WTC11 (cell line): ENCODE results near the gene ACTL7A. TPM values are rescaled to one million over a fixed set of nuclear protein-coding genes. Genes with fewer than 3 reads are reported as not detected.

Experiments
- ATAC-seq: fragments of 200-7000 bp; cut with Tn5 transposase; 2 replicates; pipeline ENCODE4 v1.10.0; 2021; ENCODE audit warnings: mild to moderate bottlenecking, moderate library complexity
- CTCF ChIA-PET: fragments of 300-600 bp; sonication (Branson Sonifier 250); formaldehyde crosslinking; loops from one replicate; lab custom pipeline; 2021; ENCODE audit warnings: antibody characterized with exemption; lab: Charles Lee
- POLR2A ChIA-PET: fragments of 350-600 bp; sonication (Branson Sonifier 250); formaldehyde crosslinking; loops from one replicate; lab custom pipeline; 2021; ENCODE audit warnings: antibody characterized with exemption; lab: Charles Lee
- DNase-seq: peaks from one replicate; pipeline ENCODE4 v3.0.0; 2021; ENCODE audit warnings: low spot score
- H3K27ac Mint-ChIP-seq: 2 replicates; pipeline ENCODE4 v1.8.0; 2021; ENCODE audit warnings: mixed read lengths
- H3K27me3 Mint-ChIP-seq: 2 replicates; pipeline ENCODE4 v1.8.0; 2021; ENCODE audit warnings: low read depth, mild to moderate bottlenecking, moderate library complexity, mixed read lengths
- H3K36me3 Mint-ChIP-seq: 2 replicates; pipeline ENCODE4 v1.8.0; 2021; ENCODE audit warnings: mixed read lengths
- H3K4me1 Mint-ChIP-seq: 2 replicates; pipeline ENCODE4 v1.8.0; 2022; ENCODE audit warnings: mixed read lengths
- H3K4me3 Mint-ChIP-seq: 2 replicates; pipeline ENCODE4 v1.8.0; 2021; ENCODE audit warnings: mild to moderate bottlenecking, moderate library complexity, mixed read lengths
- H3K9me3 Mint-ChIP-seq: 2 replicates; pipeline ENCODE4 v1.8.0; 2021; ENCODE audit warnings: mixed read lengths
- ATF1 ChIP-seq: sonication (generic); formaldehyde crosslinking; IDR thresholded peaks from 2 replicates; pipeline ENCODE4 v1.8.1; 2023; ENCODE audit warnings: mild to moderate bottlenecking, moderate library complexity, missing genetic modification reagents
- ATF3 ChIP-seq: sonication (generic); formaldehyde crosslinking; conservative IDR thresholded peaks from 2 replicates; pipeline ENCODE4 v1.8.1; 2022; ENCODE audit warnings: mild to moderate bottlenecking, missing genetic modification reagents
- CDX4 ChIP-seq: fragments of 250-450 bp; sonication (Bioruptor Pico); IDR thresholded peaks from 2 replicates; pipeline ENCODE4 v1.9.0; 2021; ENCODE audit warnings: moderate library complexity, mild to moderate bottlenecking, inconsistent platforms, borderline replicate concordance
- CREB1 ChIP-seq: sonication (generic); formaldehyde crosslinking; IDR thresholded peaks from 2 replicates; pipeline ENCODE4 v1.8.0; 2023; ENCODE audit warnings: mild to moderate bottlenecking, missing genetic modification reagents
- ETV6 ChIP-seq: sonication (generic); formaldehyde crosslinking; IDR thresholded peaks from 2 replicates; pipeline ENCODE4 v1.8.1; 2022; ENCODE audit warnings: mild to moderate bottlenecking, missing genetic modification reagents
- FOXJ3 ChIP-seq: sonication (generic); formaldehyde crosslinking; IDR thresholded peaks from 2 replicates; pipeline ENCODE4 v1.9.0; 2021; ENCODE audit warnings: missing genetic modification reagents, mild to moderate bottlenecking, borderline replicate concordance
- JAZF1 ChIP-seq: fragments of 250-450 bp; sonication (Bioruptor Pico); IDR thresholded peaks from 2 replicates; pipeline ENCODE4 v1.9.0; 2021; ENCODE audit warnings: moderate library complexity, mild to moderate bottlenecking, inconsistent platforms
- NFATC4 ChIP-seq: fragments of 250-450 bp; sonication (Bioruptor Pico); IDR thresholded peaks from 2 replicates; pipeline ENCODE4 v1.9.0; 2021; ENCODE audit warnings: mild to moderate bottlenecking
- OVOL2 ChIP-seq: fragments of 250-450 bp; sonication (Bioruptor Pico); IDR thresholded peaks from 2 replicates; pipeline ENCODE4 v1.9.0; 2021; ENCODE audit warnings: mild to moderate bottlenecking, borderline replicate concordance
- PREB ChIP-seq: sonication (generic); formaldehyde crosslinking; IDR thresholded peaks from 2 replicates; pipeline ENCODE4 v1.8.1; 2022; ENCODE audit warnings: mild to moderate bottlenecking, missing genetic modification reagents, moderate library complexity, borderline replicate concordance
- PRRX2 ChIP-seq: fragments of 250-450 bp; sonication (Bioruptor Pico); IDR thresholded peaks from 2 replicates; pipeline ENCODE4 v1.8.0; 2021; ENCODE audit warnings: mild to moderate bottlenecking
- SMAD3 ChIP-seq: sonication (generic); formaldehyde crosslinking; IDR thresholded peaks from 2 replicates; pipeline ENCODE4 v1.8.0; 2022; ENCODE audit warnings: missing genetic modification reagents, mild to moderate bottlenecking, borderline replicate concordance
- ZNF138 ChIP-seq: sonication (generic); formaldehyde crosslinking; conservative IDR thresholded peaks from 2 replicates; pipeline ENCODE4 v1.8.1; 2022; ENCODE audit warnings: mild to moderate bottlenecking, moderate library complexity, missing genetic modification reagents
- ZNF219 ChIP-seq: sonication (generic); formaldehyde crosslinking; IDR thresholded peaks from 2 replicates; pipeline ENCODE4 v1.8.0; 2023; ENCODE audit warnings: missing genetic modification reagents, mild to moderate bottlenecking, borderline replicate concordance
- ZNF317 ChIP-seq: sonication (generic); formaldehyde crosslinking; IDR thresholded peaks from 2 replicates; pipeline ENCODE4 v1.8.1; 2023; ENCODE audit warnings: low read depth, mild to moderate bottlenecking, moderate library complexity, missing genetic modification reagents, borderline replicate concordance
- total RNA-seq: library from RNA; stranded (reverse); gene quantifications from 3 replicates; pipeline ENCODE4 v1.2.3, GENCODE V29; 2021
- TF ChIP-seq, protein P1 (sequence below): sonication (generic); formaldehyde crosslinking; IDR thresholded peaks from 2 replicates; pipeline ENCODE4 v1.8.0; 2023; ENCODE audit warnings: mild to moderate bottlenecking, missing genetic modification reagents
- TF ChIP-seq, protein P2 (sequence below): sonication (generic); formaldehyde crosslinking; IDR thresholded peaks from 2 replicates; pipeline ENCODE4 v1.8.0; 2022; ENCODE audit warnings: mild to moderate bottlenecking, missing genetic modification reagents
- TF ChIP-seq, protein P3 (sequence below): sonication (generic); formaldehyde crosslinking; IDR thresholded peaks from 2 replicates; pipeline ENCODE4 v1.8.1; 2023; ENCODE audit warnings: mild to moderate bottlenecking, missing genetic modification reagents, moderate library complexity
- TF ChIP-seq, protein P4 (sequence below): fragments of 250-450 bp; sonication (Bioruptor Pico); IDR thresholded peaks from 2 replicates; pipeline ENCODE4 v1.8.0; 2021; ENCODE audit warnings: mild to moderate bottlenecking
- TF ChIP-seq, protein P5 (sequence below): sonication (generic); formaldehyde crosslinking; IDR thresholded peaks from 2 replicates; pipeline ENCODE4 v1.8.1; 2023; ENCODE audit warnings: mild to moderate bottlenecking, missing genetic modification reagents
- TF ChIP-seq, protein P6 (sequence below): sonication (generic); formaldehyde crosslinking; IDR thresholded peaks from 2 replicates; pipeline ENCODE4 v1.8.0; 2023; ENCODE audit warnings: missing genetic modification reagents

ACTL7A gene
- total RNA-seq, 1 experiment from 2014 or later, result not detected

DNA sequence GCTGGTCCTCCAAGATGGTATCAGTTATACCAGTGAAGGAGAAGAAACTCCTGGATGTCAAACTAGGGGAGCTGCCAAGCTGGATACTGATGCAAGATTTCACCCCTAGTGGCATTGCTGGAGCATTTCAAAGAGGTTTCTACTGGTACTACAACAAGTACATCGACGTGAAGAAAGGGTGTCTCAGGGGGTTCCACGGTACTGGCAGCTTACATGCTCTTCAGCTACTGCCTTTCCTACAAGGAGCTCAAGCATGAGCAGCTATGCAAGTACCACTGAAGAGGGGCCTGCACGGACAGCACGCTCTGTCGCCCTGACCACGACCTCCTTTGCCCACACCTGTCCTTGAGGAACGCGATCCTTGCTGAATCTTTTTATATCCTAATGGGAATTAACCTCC lies 25.7 kb upstream of the ACTL7A start (continued):
- TF ChIP-seq, protein P1, sequence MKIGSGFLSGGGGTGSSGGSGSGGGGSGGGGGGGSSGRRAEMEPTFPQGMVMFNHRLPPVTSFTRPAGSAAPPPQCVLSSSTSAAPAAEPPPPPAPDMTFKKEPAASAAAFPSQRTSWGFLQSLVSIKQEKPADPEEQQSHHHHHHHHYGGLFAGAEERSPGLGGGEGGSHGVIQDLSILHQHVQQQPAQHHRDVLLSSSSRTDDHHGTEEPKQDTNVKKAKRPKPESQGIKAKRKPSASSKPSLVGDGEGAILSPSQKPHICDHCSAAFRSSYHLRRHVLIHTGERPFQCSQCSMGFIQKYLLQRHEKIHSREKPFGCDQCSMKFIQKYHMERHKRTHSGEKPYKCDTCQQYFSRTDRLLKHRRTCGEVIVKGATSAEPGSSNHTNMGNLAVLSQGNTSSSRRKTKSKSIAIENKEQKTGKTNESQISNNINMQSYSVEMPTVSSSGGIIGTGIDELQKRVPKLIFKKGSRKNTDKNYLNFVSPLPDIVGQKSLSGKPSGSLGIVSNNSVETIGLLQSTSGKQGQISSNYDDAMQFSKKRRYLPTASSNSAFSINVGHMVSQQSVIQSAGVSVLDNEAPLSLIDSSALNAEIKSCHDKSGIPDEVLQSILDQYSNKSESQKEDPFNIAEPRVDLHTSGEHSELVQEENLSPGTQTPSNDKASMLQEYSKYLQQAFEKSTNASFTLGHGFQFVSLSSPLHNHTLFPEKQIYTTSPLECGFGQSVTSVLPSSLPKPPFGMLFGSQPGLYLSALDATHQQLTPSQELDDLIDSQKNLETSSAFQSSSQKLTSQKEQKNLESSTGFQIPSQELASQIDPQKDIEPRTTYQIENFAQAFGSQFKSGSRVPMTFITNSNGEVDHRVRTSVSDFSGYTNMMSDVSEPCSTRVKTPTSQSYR, result no peak
- TF ChIP-seq, protein P2, sequence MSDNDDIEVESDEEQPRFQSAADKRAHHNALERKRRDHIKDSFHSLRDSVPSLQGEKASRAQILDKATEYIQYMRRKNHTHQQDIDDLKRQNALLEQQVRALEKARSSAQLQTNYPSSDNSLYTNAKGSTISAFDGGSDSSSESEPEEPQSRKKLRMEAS (CRISPR knock-in tag), result no peak
- TF ChIP-seq CDX4 (CRISPR knock-in tag) (no peak), JAZF1 (CRISPR knock-in tag) (no peak), ATF3 (CRISPR knock-in tag) (no peak), ZNF317 (CRISPR knock-in tag) (no peak), ZNF138 (CRISPR knock-in tag) (no peak), FOXJ3 (CRISPR knock-in tag) (no peak)
- TF ChIP-seq, protein P3, sequence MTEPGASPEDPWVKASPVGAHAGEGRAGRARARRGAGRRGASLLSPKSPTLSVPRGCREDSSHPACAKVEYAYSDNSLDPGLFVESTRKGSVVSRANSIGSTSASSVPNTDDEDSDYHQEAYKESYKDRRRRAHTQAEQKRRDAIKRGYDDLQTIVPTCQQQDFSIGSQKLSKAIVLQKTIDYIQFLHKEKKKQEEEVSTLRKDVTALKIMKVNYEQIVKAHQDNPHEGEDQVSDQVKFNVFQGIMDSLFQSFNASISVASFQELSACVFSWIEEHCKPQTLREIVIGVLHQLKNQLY, result no peak

DNA sequence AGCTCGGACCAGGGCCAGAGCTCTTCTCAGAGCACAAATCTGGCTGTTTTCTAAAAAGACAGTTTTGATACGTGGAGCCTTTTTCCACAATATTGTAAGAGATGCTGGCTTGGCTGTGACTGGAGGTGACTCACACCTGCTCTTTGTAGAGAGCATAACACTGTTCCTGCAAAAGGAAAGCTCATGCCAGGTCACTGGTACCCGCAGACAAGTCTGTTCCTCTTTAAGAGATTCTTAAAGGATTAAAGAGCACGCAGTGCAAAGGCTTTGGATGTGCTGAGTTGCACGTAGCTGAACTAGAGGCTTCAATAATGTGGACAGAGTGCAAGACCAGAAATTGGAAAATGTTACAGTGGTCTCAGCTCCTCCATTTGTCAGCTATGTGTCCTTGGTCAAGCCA lies 25.3 kb upstream of the ACTL7A start:
- Mint-ChIP-seq H3K4me3 (no peak overlapping the region), H3K4me1 (peaks cover 13% of the 10 kb centered on the region), H3K27me3 (no peaks in the 10 kb centered on the region), H3K9me3 (peaks cover 5% of the 10 kb centered on the region), H3K36me3 (no peaks in the 10 kb centered on the region), H3K27ac (no peak overlapping the region)
- TF ChIP-seq, protein P4, sequence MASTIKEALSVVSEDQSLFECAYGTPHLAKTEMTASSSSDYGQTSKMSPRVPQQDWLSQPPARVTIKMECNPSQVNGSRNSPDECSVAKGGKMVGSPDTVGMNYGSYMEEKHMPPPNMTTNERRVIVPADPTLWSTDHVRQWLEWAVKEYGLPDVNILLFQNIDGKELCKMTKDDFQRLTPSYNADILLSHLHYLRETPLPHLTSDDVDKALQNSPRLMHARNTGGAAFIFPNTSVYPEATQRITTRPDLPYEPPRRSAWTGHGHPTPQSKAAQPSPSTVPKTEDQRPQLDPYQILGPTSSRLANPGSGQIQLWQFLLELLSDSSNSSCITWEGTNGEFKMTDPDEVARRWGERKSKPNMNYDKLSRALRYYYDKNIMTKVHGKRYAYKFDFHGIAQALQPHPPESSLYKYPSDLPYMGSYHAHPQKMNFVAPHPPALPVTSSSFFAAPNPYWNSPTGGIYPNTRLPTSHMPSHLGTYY, result no peak
- TF ChIP-seq CDX4 (CRISPR knock-in tag) (no peak), ATF1 (CRISPR knock-in tag) (no peak), PRRX2 (CRISPR knock-in tag) (no peak), ZNF219 (CRISPR knock-in tag) (no peak), PREB (CRISPR knock-in tag) (no peak), ZNF138 (CRISPR knock-in tag) (no peak), OVOL2 (CRISPR knock-in tag) (no peak), SMAD3 (CRISPR knock-in tag) (no peak), CREB1 (CRISPR knock-in tag) (no peak), ETV6 (CRISPR knock-in tag) (no peak), NFATC4 (CRISPR knock-in tag) (no peak)
- TF ChIP-seq, protein P5, sequence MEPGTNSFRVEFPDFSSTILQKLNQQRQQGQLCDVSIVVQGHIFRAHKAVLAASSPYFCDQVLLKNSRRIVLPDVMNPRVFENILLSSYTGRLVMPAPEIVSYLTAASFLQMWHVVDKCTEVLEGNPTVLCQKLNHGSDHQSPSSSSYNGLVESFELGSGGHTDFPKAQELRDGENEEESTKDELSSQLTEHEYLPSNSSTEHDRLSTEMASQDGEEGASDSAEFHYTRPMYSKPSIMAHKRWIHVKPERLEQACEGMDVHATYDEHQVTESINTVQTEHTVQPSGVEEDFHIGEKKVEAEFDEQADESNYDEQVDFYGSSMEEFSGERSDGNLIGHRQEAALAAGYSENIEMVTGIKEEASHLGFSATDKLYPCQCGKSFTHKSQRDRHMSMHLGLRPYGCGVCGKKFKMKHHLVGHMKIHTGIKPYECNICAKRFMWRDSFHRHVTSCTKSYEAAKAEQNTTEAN (CRISPR knock-in tag), result no peak
- TF ChIP-seq, protein P1, result no peak
- TF ChIP-seq, protein P6, sequence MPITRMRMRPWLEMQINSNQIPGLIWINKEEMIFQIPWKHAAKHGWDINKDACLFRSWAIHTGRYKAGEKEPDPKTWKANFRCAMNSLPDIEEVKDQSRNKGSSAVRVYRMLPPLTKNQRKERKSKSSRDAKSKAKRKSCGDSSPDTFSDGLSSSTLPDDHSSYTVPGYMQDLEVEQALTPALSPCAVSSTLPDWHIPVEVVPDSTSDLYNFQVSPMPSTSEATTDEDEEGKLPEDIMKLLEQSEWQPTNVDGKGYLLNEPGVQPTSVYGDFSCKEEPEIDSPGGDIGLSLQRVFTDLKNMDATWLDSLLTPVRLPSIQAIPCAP, result no peak
- DNase-seq, result no peak
- ChIA-PET POLR2A (no interaction called here), CTCF (interaction anchor here (0.9 to 2.1 kb wide), 3 partner anchors 17 to 117 kb away, joined by 3 to 6 read pairs (median 4); no protein-coding TSS in a partner anchor)
- ATAC-seq, result no peak
